ENCODE measurements around the gene M1AP.

M1AP gene

GRCh38 chr2:74618410-74619083 is 29.6 kb downstream of the M1AP start:
- no peak overlapping the region for H3K27ac ChIP-seq
- TF ChIP-seq CTCF (IDR thresholded peaks at IDR 0.05): no peak
- TF ChIP-seq ZFX (IDR thresholded peaks at IDR 0.05; ENCODE audit: borderline replicate concordance): no peak

- H3K27ac ChIP-seq: no peak overlapping the region
- TF ChIP-seq ZFX (IDR thresholded peaks at IDR 0.05; ENCODE audit: borderline replicate concordance) (no peak), CTCF (IDR thresholded peaks at IDR 0.05) (no peak)
Observed at GRCh38 chr2:74617122-74617521, 31.0 kb downstream of the M1AP start.

GRCh38 chr2:74606927-74607326 is 41.2 kb downstream of the M1AP start:
- H3K27ac ChIP-seq: no peak overlapping the region
- TF ChIP-seq CTCF (IDR thresholded peaks at IDR 0.05) (no peak), ZFX (IDR thresholded peaks at IDR 0.05; ENCODE audit: borderline replicate concordance) (no peak)

- H3K27ac ChIP-seq: no peak overlapping the region
- TF ChIP-seq ZFX (IDR thresholded peaks at IDR 0.05; ENCODE audit: borderline replicate concordance): no peak
- TF ChIP-seq CTCF (IDR thresholded peaks at IDR 0.05): no peak
Observed at GRCh38 chr2:74603282-74604000, 44.7 kb downstream of the M1AP start.

- no peak overlapping the region for H3K27ac ChIP-seq
- TF ChIP-seq CTCF (IDR thresholded peaks at IDR 0.05) (no peak), ZFX (IDR thresholded peaks at IDR 0.05; ENCODE audit: borderline replicate concordance) (no peak)
Observed at GRCh38 chr2:74602586-74603281, 45.4 kb downstream of the M1AP start.

- no peak for TF ChIP-seq ZFX (IDR thresholded peaks at IDR 0.05; ENCODE audit: borderline replicate concordance)
- no peak for TF ChIP-seq CTCF (IDR thresholded peaks at IDR 0.05)
- H3K27ac ChIP-seq: no peak overlapping the region
Observed at GRCh38 chr2:74599676-74600075, 48.5 kb downstream of the M1AP start.

GRCh38 chr2:74597410-74597809 is 50.7 kb downstream of the M1AP start:
- H3K27ac ChIP-seq: no peak overlapping the region
- no peak for TF ChIP-seq ZFX (IDR thresholded peaks at IDR 0.05; ENCODE audit: borderline replicate concordance)
- no peak for TF ChIP-seq CTCF (IDR thresholded peaks at IDR 0.05)
